ENCODE measurements around the gene ACTG1. TPM values are rescaled to one million over a fixed set of nuclear protein-coding genes. Genes with fewer than 3 reads are reported as not detected.

The ACTG1 gene
- total and polyA plus RNA-seq, 9 of the 15 experiments (the other 6 are each of a cell fraction or from before 2014, with no cell fraction given) = 224 to 1,775 (median 568) TPM

DNA sequence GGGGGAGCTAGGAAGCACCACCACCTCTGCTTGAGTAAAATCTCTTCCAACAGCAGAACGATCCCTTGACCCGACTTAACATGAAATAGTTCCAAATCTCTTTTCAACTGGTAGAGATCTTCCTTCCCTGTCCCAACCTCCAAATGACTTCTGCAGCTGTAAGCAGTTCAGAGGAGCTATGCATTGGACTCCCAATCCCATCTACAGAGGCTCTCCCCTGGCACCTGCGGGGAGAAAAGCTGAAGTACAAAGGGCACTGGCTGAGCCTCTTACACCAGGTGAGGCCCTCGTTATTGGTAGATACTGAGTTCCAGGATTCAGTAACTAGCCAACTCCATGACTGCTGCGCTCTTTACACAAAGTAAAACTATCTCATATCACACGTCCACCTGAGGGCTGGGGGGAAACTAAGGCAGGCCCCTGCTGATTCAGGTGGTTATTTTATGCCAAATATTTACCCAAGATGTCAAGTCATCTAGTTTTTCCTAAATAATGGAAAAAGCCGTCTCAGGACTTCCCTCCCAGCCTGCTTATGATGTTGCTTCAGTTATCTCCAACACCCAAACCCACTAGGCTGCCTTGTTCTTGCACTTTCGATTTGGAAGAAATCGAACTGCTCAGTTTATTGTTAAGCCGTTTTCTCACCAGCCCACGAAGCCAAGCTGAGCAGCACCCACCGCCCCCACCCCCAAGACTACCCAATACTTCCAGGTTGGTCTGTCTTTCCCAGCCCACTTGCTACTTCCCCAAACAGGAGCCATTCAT, 3.2 kb downstream of the ACTG1 start (continued):
- TF ChIP-seq, protein P1, sequence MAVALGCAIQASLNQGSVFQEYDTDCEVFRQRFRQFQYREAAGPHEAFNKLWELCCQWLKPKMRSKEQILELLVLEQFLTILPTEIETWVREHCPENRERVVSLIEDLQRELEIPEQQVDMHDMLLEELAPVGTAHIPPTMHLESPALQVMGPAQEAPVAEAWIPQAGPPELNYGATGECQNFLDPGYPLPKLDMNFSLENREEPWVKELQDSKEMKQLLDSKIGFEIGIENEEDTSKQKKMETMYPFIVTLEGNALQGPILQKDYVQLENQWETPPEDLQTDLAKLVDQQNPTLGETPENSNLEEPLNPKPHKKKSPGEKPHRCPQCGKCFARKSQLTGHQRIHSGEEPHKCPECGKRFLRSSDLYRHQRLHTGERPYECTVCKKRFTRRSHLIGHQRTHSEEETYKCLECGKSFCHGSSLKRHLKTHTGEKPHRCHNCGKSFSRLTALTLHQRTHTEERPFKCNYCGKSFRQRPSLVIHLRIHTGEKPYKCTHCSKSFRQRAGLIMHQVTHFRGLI (CRISPR knock-in tag; IDR thresholded peaks at IDR 0.05) = no peak
- TF ChIP-seq MCM7 (IDR thresholded peaks at IDR 0.05) (no peak), TBL1XR1 (IDR thresholded peaks at IDR 0.05; ENCODE audit: low read length in 2 of 2) (0 out of 4 replicates have a peak, but pooled peaks of 1 of the 2 experiments have one; percentile 1), ASH1L (IDR thresholded peaks at IDR 0.05; ENCODE audit: borderline replicate concordance, low read depth, partially characterized antibody) (no peak), BDP1 (IDR thresholded peaks at IDR 0.05; ENCODE audit: insufficient read depth, insufficient read length) (no peak), KLF16 (IDR thresholded peaks at IDR 0.05) (no peak), POLR2H (tag; IDR thresholded peaks at IDR 0.05; ENCODE audit: low read depth) (peak; percentile 29; the same call in 1 of the 2 replicates), TCF7L2 (IDR thresholded peaks at IDR 0.05; ENCODE audit: low read depth, low read length) (no peak), CBX5 (IDR thresholded peaks at IDR 0.05; ENCODE audit: borderline replicate concordance, low read depth) (no peak), POLR2A (conservative IDR thresholded peaks at IDR 0.05) (peak; percentile 84)
- TF ChIP-seq, protein P2, sequence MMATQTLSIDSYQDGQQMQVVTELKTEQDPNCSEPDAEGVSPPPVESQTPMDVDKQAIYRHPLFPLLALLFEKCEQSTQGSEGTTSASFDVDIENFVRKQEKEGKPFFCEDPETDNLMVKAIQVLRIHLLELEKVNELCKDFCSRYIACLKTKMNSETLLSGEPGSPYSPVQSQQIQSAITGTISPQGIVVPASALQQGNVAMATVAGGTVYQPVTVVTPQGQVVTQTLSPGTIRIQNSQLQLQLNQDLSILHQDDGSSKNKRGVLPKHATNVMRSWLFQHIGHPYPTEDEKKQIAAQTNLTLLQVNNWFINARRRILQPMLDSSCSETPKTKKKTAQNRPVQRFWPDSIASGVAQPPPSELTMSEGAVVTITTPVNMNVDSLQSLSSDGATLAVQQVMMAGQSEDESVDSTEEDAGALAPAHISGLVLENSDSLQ (IDR thresholded peaks at IDR 0.05) = no peak
- TF ChIP-seq, protein P3, sequence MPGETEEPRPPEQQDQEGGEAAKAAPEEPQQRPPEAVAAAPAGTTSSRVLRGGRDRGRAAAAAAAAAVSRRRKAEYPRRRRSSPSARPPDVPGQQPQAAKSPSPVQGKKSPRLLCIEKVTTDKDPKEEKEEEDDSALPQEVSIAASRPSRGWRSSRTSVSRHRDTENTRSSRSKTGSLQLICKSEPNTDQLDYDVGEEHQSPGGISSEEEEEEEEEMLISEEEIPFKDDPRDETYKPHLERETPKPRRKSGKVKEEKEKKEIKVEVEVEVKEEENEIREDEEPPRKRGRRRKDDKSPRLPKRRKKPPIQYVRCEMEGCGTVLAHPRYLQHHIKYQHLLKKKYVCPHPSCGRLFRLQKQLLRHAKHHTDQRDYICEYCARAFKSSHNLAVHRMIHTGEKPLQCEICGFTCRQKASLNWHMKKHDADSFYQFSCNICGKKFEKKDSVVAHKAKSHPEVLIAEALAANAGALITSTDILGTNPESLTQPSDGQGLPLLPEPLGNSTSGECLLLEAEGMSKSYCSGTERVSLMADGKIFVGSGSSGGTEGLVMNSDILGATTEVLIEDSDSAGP (CRISPR knock-in tag; IDR thresholded peaks at IDR 0.05) = no peak
- TF ChIP-seq, protein P4, sequence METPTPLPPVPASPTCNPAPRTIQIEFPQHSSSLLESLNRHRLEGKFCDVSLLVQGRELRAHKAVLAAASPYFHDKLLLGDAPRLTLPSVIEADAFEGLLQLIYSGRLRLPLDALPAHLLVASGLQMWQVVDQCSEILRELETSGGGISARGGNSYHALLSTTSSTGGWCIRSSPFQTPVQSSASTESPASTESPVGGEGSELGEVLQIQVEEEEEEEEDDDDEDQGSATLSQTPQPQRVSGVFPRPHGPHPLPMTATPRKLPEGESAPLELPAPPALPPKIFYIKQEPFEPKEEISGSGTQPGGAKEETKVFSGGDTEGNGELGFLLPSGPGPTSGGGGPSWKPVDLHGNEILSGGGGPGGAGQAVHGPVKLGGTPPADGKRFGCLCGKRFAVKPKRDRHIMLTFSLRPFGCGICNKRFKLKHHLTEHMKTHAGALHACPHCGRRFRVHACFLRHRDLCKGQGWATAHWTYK (CRISPR knock-in tag; IDR thresholded peaks at IDR 0.05) = no peak
- TF ChIP-seq, protein P5, sequence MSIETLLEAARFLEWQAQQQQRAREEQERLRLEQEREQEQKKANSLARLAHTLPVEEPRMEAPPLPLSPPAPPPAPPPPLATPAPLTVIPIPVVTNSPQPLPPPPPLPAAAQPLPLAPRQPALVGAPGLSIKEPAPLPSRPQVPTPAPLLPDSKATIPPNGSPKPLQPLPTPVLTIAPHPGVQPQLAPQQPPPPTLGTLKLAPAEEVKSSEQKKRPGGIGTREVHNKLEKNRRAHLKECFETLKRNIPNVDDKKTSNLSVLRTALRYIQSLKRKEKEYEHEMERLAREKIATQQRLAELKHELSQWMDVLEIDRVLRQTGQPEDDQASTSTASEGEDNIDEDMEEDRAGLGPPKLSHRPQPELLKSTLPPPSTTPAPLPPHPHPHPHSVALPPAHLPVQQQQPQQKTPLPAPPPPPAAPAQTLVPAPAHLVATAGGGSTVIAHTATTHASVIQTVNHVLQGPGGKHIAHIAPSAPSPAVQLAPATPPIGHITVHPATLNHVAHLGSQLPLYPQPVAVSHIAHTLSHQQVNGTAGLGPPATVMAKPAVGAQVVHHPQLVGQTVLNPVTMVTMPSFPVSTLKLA (conservative IDR thresholded peaks at IDR 0.05) = no peak
- TF ChIP-seq, protein P6, sequence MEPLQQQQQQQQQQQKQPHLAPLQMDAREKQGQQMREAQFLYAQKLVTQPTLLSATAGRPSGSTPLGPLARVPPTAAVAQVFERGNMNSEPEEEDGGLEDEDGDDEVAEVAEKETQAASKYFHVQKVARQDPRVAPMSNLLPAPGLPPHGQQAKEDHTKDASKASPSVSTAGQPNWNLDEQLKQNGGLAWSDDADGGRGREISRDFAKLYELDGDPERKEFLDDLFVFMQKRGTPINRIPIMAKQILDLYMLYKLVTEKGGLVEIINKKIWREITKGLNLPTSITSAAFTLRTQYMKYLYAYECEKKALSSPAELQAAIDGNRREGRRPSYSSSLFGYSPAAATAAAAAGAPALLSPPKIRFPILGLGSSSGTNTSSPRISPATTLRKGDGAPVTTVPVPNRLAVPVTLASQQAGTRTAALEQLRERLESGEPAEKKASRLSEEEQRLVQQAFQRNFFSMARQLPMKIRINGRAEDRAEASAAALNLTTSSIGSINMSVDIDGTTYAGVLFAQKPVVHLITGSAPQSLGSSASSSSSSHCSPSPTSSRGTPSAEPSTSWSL (CRISPR knock-in tag; IDR thresholded peaks at IDR 0.05; ENCODE audit: borderline replicate concordance) = no peak

Data from K562 (cell line).